Hepatocyte (in vitro differentiated cells): Measurements from ENCODE around the gene ELAC1. TPM values are rescaled to one million over a fixed set of nuclear protein-coding genes. Genes with fewer than 3 reads are reported as not detected.
A peak's percentile ranks its signal among the peaks of the same experiment; 100 is the strongest.

Experiments used
- DNase-seq: peaks from one replicate; pipeline ENCODE4 v3.0.0-alpha.2; 2016; ENCODE audit warnings: low spot score
- H2AFZ ChIP-seq: fragments of 200-600 bp; sonication (generic); 2 replicates; pipeline ENCODE4 v1.6.0; 2016; ENCODE audit warnings: antibody characterized with exemption, mild to moderate bottlenecking
- H3K27ac ChIP-seq: fragments of 200-600 bp; sonication (generic); 2 replicates; pipeline ENCODE4 v1.5.1; 2016; ENCODE audit warnings: mild to moderate bottlenecking
- H3K27me3 ChIP-seq: fragments of 200-600 bp; sonication (generic); 2 replicates; pipeline ENCODE4 v1.6.1; 2016
- H3K36me3 ChIP-seq: fragments of 200-600 bp; sonication (generic); replicated peaks from 2 replicates; pipeline ENCODE4 v1.5.1; 2016; ENCODE audit warnings: low read depth; ENCODE audit not compliant: insufficient read depth
- H3K4me1 ChIP-seq: fragments of 200-600 bp; sonication (generic); 2 replicates; pipeline ENCODE4 v1.5.1; 2016; ENCODE audit warnings: mild to moderate bottlenecking, moderate library complexity; ENCODE audit not compliant: insufficient read depth
- H3K4me2 ChIP-seq: fragments of 200-600 bp; sonication (generic); 2 replicates; pipeline ENCODE4 v1.6.0; 2016
- H3K4me3 ChIP-seq: fragments of 200-600 bp; sonication (generic); 2 replicates; pipeline ENCODE4 v1.5.1; 2016; ENCODE audit warnings: mild to moderate bottlenecking
- H3K79me2 ChIP-seq: fragments of 200-600 bp; sonication (generic); 2 replicates; pipeline ENCODE4 v1.6.0; 2017; ENCODE audit warnings: mild to moderate bottlenecking
- H3K9me2 ChIP-seq: fragments of 200-600 bp; sonication (generic); replicated peaks from 2 replicates; pipeline ENCODE4 v1.6.0; 2017; ENCODE audit warnings: mild to moderate bottlenecking; ENCODE audit not compliant: insufficient read depth
- H3K9me3 ChIP-seq: fragments of 200-600 bp; sonication (generic); 2 replicates; pipeline ENCODE4 v1.5.1; 2016; ENCODE audit warnings: low read depth, mild to moderate bottlenecking
- H4K20me1 ChIP-seq: fragments of 200-600 bp; sonication (generic); 2 replicates; pipeline ENCODE4 v1.6.0; 2016; ENCODE audit warnings: mild to moderate bottlenecking; ENCODE audit not compliant: insufficient read depth, poor library complexity, severe bottlenecking
- EZH2 ChIP-seq: fragments of 200-600 bp; sonication (generic); IDR thresholded peaks from 2 replicates; pipeline ENCODE4 v1.6.1; 2016; ENCODE audit warnings: antibody characterized with exemption, mild to moderate bottlenecking, borderline replicate concordance
- EZH2phosphoT487 ChIP-seq: fragments of 200-600 bp; sonication (generic); IDR thresholded peaks from one replicate; pipeline ENCODE4 v1.6.1; 2018; ENCODE audit warnings: antibody characterized with exemption, mild to moderate bottlenecking, low read depth, moderate library complexity; ENCODE audit not compliant: unreplicated experiment, severe bottlenecking
- WGBS: methylation state at CpG from one replicate; pipeline ENCODE4 v1.1.6; 2016; ENCODE audit warnings: low lambda C conversion rate; ENCODE audit errors: missing lambda C conversion rate; 5-methylcytosine and 5-hydroxymethylcytosine counted together
- polyA plus RNA-seq: library from polyadenylated mRNA; unstranded; fragments of >200 nt; fragmentation: Nextera tagmentation; extraction: Ambion mirVana; gene quantifications from 2 replicates; pipeline ENCODE4 v1.2.1, GENCODE V29; 2016
- total RNA-seq: library from RNA; depleted of rRNA; stranded (reverse); fragments of >200 nt; gene quantifications from 2 replicates; pipeline ENCODE4 v1.2.3, GENCODE V29; 2014
- TF ChIP-seq, protein P1 (sequence below): fragments of 200-600 bp; sonication (generic); IDR thresholded peaks from 2 replicates; pipeline ENCODE4 v1.5.1; 2016; ENCODE audit warnings: antibody characterized with exemption, mild to moderate bottlenecking; ENCODE audit not compliant: poor library complexity

The ELAC1 gene
- total and polyA plus RNA-seq, 2 experiments from 2014 or later, result 9.4 to 14.7 TPM

- Histone ChIP-seq H3K27ac (peak overlapping the region; percentile 97), H3K4me2 (peak overlapping the region; percentile 80), H3K4me3 (peak overlapping the region; percentile 49), H3K9me2 (no peaks in the 10 kb centered on the region), H2AFZ (peak overlapping the region; percentile 92), H4K20me1 (peaks cover 37% of the 10 kb centered on the region), H3K79me2 (peaks cover 76% of the 10 kb centered on the region), H3K36me3 (no peaks in the 10 kb centered on the region), H3K4me1 (peaks cover 33% of the 10 kb centered on the region), H3K9me3 (no peaks in the 10 kb centered on the region), H3K27me3 (no peaks in the 10 kb centered on the region)
- no peak for TF ChIP-seq EZH2phosphoT487
- WGBS, result 23% methylated on average over 10 of the region's 10 CpGs
- DNase-seq, result no peak
Measured at GRCh38 chr18:51029378-51029693, 61.5 kb downstream of the ELAC1 start.

GRCh38 chr18:51029694-51030536, 62.1 kb downstream of the ELAC1 start, which contains the start of gene SMAD4:
Gene SMAD4 (plus strand): TSS chr18:51030213. CDS start chr18:51047047, 16,834 bp downstream.
- under 1% methylated on average over 49 of the region's 79 CpGs for WGBS
- H4K20me1 ChIP-seq, result peaks cover 43% of the 10 kb centered on the region
- H3K9me2 ChIP-seq, result no peaks in the 10 kb centered on the region
- no peaks in the 10 kb centered on the region for H3K9me3 ChIP-seq
- H3K27ac ChIP-seq, result peak within 1 kb of the TSS; percentile 97
- peaks cover 33% of the 10 kb centered on the region for H3K4me1 ChIP-seq
- H2AFZ ChIP-seq, result peak within 1 kb of the TSS; percentile 92
- no peak for TF ChIP-seq EZH2phosphoT487
- TF ChIP-seq, protein P1, sequence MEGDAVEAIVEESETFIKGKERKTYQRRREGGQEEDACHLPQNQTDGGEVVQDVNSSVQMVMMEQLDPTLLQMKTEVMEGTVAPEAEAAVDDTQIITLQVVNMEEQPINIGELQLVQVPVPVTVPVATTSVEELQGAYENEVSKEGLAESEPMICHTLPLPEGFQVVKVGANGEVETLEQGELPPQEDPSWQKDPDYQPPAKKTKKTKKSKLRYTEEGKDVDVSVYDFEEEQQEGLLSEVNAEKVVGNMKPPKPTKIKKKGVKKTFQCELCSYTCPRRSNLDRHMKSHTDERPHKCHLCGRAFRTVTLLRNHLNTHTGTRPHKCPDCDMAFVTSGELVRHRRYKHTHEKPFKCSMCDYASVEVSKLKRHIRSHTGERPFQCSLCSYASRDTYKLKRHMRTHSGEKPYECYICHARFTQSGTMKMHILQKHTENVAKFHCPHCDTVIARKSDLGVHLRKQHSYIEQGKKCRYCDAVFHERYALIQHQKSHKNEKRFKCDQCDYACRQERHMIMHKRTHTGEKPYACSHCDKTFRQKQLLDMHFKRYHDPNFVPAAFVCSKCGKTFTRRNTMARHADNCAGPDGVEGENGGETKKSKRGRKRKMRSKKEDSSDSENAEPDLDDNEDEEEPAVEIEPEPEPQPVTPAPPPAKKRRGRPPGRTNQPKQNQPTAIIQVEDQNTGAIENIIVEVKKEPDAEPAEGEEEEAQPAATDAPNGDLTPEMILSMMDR, result no peak
- TF ChIP-seq EZH2, result no peak
- no peaks in the 10 kb centered on the region for H3K36me3 ChIP-seq
- peak within 1 kb of the TSS; percentile 58 for H3K4me3 ChIP-seq
- peak; percentile 98 for DNase-seq
- H3K4me2 ChIP-seq, result peak within 1 kb of the TSS; percentile 81
- H3K79me2 ChIP-seq, result peaks cover 78% of the 10 kb centered on the region
- no peaks in the 10 kb centered on the region for H3K27me3 ChIP-seq

DNA sequence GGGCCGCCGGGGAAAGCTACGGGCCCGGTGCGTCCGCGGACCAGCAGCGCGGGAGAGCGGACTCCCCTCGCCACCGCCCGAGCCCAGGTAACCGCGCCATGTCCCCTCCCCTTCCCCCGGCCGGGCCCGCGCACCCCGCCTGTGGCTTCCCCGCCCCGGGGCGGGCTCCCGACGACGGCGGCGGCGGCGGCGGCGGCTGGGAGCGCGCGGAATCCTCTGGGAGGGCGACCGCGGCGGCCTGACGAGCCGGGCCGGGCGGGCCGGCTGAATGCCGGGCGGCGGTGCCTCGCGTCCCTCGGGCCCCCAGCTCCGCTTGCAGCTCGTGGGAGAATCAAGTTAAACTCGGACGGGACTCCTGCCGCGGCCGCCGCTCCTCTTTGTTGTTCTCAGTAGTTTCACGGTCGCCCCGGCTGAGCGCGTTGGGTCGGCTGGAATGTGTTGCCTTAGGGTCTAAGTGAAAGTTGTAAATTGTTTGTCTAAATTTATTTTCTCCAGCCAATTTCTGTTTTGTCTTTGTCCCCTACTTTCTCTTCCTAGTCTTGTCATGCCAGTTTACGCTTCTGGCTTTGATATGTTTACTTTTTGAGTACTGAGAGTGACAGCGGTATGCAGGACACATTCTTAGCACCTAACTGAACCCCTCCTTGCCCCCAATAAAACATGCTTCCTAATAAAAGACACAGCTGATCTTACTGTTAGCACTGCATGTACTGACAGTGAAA, 62.9 kb downstream of the ELAC1 start:
- peaks cover 37% of the 10 kb centered on the region for H3K4me1 ChIP-seq
- peaks cover 51% of the 10 kb centered on the region for H4K20me1 ChIP-seq
- TF ChIP-seq EZH2phosphoT487, result no peak
- TF ChIP-seq EZH2, result no peak
- TF ChIP-seq, protein P1, result no peak
- H3K9me2 ChIP-seq, result no peaks in the 10 kb centered on the region
- no peaks in the 10 kb centered on the region for H3K9me3 ChIP-seq
- peak overlapping the region; percentile 58 for H3K4me3 ChIP-seq
- H3K27ac ChIP-seq, result peak overlapping the region; percentile 97
- H3K36me3 ChIP-seq, result no peaks in the 10 kb centered on the region
- under 1% methylated on average over 26 of the region's 66 CpGs for whole genome bisulfite sequencing
- H3K27me3 ChIP-seq, result no peaks in the 10 kb centered on the region
- DNase-seq, result peak; percentile 90
- no peak overlapping the region for H2AFZ ChIP-seq
- H3K79me2 ChIP-seq, result peaks cover 83% of the 10 kb centered on the region
- H3K4me2 ChIP-seq, result peak overlapping the region; percentile 81

DNA sequence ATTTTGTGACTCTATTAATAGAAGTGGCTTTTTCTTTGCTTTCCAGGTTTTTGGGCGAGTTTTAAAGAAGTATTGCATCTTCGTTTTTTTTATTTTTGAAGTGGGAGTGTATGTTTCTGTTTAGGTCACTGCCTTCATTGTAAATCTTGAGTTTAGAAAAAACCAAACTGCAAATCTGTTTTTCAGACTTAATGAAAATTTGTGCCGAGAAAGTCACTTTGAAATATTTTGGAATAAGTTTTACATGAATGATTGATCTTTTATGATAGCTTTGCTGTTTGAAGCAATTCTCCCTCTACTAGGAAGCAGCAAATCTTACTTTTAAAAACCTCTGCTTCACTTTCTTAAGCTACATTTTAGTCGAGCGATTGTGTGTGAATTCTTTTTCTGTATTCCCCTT, 64.4 kb downstream of the ELAC1 start:
- Histone ChIP-seq H3K27me3 (no peaks in the 10 kb centered on the region), H3K79me2 (peaks cover 87% of the 10 kb centered on the region), H3K36me3 (no peaks in the 10 kb centered on the region), H3K9me2 (no peaks in the 10 kb centered on the region), H3K27ac (peak overlapping the region; percentile 16), H3K9me3 (no peaks in the 10 kb centered on the region), H3K4me3 (peak overlapping the region; percentile 58), H2AFZ (no peak overlapping the region), H4K20me1 (peaks cover 66% of the 10 kb centered on the region), H3K4me1 (peaks cover 40% of the 10 kb centered on the region), H3K4me2 (peak overlapping the region; percentile 81)
- DNase-seq, result no peak
- 38% methylated on average over 5 of the region's 5 CpGs for WGBS
- TF ChIP-seq EZH2phosphoT487, result no peak
